HG02840 (cell line): Measurements from ENCODE around the gene TGFB2.

Source experiments
- ATAC-seq: cut with Tn5 transposase; IDR thresholded peaks from one replicate; pipeline ENCODE4 v1.9.1; 2021; ENCODE audit warnings: mild to moderate bottlenecking, moderate library complexity, moderate number of reproducible peaks; ENCODE audit not compliant: unreplicated experiment, low FRiP score

TGFB2 gene

GRCh38 chr1:218330043-218330623 lies 15.0 kb upstream of the TGFB2 start:
- ATAC-seq, result no peak

- no peak for ATAC-seq
These were observed 12.7 kb upstream of the TGFB2 start for GRCh38 chr1:218332416-218332815.

- no peak for ATAC-seq
These were observed 8.8 kb upstream of the TGFB2 start for GRCh38 chr1:218336328-218336727.

GRCh38 chr1:218339267-218339831 lies 5.8 kb upstream of the TGFB2 start:
- ATAC-seq, result no peak

- no peak for ATAC-seq
These were observed 3.8 kb upstream of the TGFB2 start for GRCh38 chr1:218341325-218341724.

- no peak for ATAC-seq
These were observed 3.0 kb upstream of the TGFB2 start for GRCh38 chr1:218342091-218342490.

- ATAC-seq, result peak; percentile 64
These were observed 696 bp downstream of the TGFB2 start for GRCh38 chr1:218345673-218346390.

GRCh38 chr1:218346391-218347204 lies 1.5 kb downstream of the TGFB2 start:
- no peak for ATAC-seq

GRCh38 chr1:218347336-218347722 lies 2.2 kb downstream of the TGFB2 start:
- no peak for ATAC-seq

- ATAC-seq, result no peak
These were observed 2.8 kb downstream of the TGFB2 start for GRCh38 chr1:218347723-218348627.

- ATAC-seq, result no peak
These were observed 3.5 kb downstream of the TGFB2 start for GRCh38 chr1:218348628-218349071.

- ATAC-seq, result no peak
These were observed 4.4 kb downstream of the TGFB2 start for GRCh38 chr1:218349348-218350034.

- ATAC-seq, result no peak
These were observed 4.9 kb downstream of the TGFB2 start for GRCh38 chr1:218350035-218350525.

- ATAC-seq, result no peak
These were observed 5.7 kb downstream of the TGFB2 start for GRCh38 chr1:218350801-218351266.

- ATAC-seq, result no peak
These were observed 6.4 kb downstream of the TGFB2 start for GRCh38 chr1:218351391-218352074.

GRCh38 chr1:218352075-218352438 lies 6.9 kb downstream of the TGFB2 start:
- no peak for ATAC-seq

- no peak for ATAC-seq
These were observed 8.5 kb downstream of the TGFB2 start for GRCh38 chr1:218353656-218354055.

- no peak for ATAC-seq
These were observed 10.1 kb downstream of the TGFB2 start for GRCh38 chr1:218355278-218355677.
